Activated T-helper 1 cell treated with anti-CD3 and anti-CD28 coated beads, Interleukin-12 subunit alpha, Interleukin-12 subunit beta, Interleukin-2, Interleukin-4 antibody, amounts not matched to agents 30 ng/mL and 10 ng/mL and 1 ng/mL, durations not matched to agents 14 hours and 24 hours and 36 hours (primary cell): Measurements from ENCODE around the gene NSMCE4A. TPM values are rescaled to one million over a fixed set of nuclear protein-coding genes. Genes with fewer than 3 reads are reported as not detected.
"Not testable (repeated sequence)": the region's sequence is repeated elsewhere in the genome, so short reads cannot be mapped to it uniquely, and the experiment has no call there.

ENCODE experiments used
- DNase-seq: peaks from one replicate; pipeline ENCODE4 v3.0.0; 2021; ENCODE audit warnings: low spot score
- H3K27ac Mint-ChIP-seq: one replicate; pipeline ENCODE4 v1.8.0; 2021; ENCODE audit warnings: mild to moderate bottlenecking, mixed read lengths
- H3K27me3 Mint-ChIP-seq: one replicate; pipeline ENCODE4 v1.8.0; 2022; ENCODE audit warnings: mild to moderate bottlenecking, moderate library complexity, mixed read lengths; ENCODE audit not compliant: insufficient read depth
- H3K36me3 Mint-ChIP-seq: one replicate; pipeline ENCODE4 v1.8.0; 2021; ENCODE audit warnings: low read depth, mixed read lengths
- H3K4me1 Mint-ChIP-seq: one replicate; pipeline ENCODE4 v1.8.0; 2021; ENCODE audit warnings: low read depth, mixed read lengths
- H3K4me3 Mint-ChIP-seq: one replicate; pipeline ENCODE4 v1.8.0; 2021; ENCODE audit warnings: mild to moderate bottlenecking, moderate library complexity, mixed read lengths
- H3K9me3 Mint-ChIP-seq: one replicate; pipeline ENCODE4 v1.8.0; 2021; ENCODE audit warnings: mixed read lengths
- intact Hi-C: fragments of 100-400 bp; cut with micrococcal nuclease; formaldehyde crosslinking; loops from one replicate; pipeline ENCODE4 v1.15.1; 2024
- total RNA-seq: library from RNA; stranded (reverse); gene quantifications from 2 replicates; pipeline ENCODE4 v1.2.3, GENCODE V29; 2022

NSMCE4A gene
- total RNA-seq, 1 donor from 2014 or later, result 77.2 TPM

DNA sequence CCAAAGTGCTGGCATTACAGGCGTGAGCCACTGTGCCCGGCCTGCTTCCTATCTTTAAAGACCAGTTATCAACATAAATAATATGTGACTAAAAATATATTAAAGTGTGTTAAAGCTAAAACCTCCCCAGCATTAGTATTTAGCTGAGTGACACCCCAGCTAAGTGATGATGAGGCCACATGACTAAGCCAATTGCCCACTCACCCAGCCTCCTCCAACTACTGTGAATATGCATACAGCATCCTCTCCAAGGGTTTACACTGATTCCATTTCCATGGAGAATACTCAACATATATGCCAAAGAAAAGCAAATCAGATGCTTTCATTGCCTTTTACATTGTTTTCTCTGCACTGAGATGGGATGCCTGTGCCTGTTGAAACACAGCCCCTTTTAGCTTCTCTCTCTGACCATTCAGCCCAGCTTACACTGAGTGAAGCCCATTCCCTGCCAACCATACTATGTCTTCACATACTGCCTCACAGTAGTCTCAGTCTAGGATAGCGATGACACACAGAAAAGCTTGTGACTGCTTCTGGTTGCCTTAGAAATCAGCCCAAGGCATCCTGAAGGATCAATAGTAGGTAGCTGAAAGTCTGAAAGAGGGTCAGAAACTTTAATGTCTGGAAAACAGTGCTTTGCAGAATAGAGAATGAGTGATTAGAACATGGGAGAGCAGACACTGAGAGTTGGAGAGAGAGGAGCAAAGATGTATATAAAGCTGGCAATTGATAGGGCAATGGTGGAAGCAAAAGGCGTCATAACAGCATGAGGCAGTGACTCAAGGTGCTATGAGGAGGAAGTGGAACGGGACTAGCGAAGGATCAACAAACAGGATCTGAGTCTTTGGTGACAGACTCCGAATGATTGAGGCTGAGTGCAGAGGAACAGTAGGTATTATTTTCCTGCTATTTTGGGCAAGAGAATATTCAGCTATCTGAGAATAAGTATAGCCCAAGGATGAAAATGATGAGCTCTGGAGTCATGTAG lies 27.4 kb downstream of the NSMCE4A start:
- H3K27ac Mint-ChIP-seq, result no peak overlapping the region
- intact Hi-C loops, result no loop called here
- no peaks in the 10 kb centered on the region for H3K9me3 Mint-ChIP-seq
- H3K4me3 Mint-ChIP-seq, result no peak overlapping the region
- H3K36me3 Mint-ChIP-seq, result peaks cover 3% of the 10 kb centered on the region
- no peak for DNase-seq
- H3K27me3 Mint-ChIP-seq, result no peaks in the 10 kb centered on the region
- H3K4me1 Mint-ChIP-seq, result no peaks in the 10 kb centered on the region

DNA sequence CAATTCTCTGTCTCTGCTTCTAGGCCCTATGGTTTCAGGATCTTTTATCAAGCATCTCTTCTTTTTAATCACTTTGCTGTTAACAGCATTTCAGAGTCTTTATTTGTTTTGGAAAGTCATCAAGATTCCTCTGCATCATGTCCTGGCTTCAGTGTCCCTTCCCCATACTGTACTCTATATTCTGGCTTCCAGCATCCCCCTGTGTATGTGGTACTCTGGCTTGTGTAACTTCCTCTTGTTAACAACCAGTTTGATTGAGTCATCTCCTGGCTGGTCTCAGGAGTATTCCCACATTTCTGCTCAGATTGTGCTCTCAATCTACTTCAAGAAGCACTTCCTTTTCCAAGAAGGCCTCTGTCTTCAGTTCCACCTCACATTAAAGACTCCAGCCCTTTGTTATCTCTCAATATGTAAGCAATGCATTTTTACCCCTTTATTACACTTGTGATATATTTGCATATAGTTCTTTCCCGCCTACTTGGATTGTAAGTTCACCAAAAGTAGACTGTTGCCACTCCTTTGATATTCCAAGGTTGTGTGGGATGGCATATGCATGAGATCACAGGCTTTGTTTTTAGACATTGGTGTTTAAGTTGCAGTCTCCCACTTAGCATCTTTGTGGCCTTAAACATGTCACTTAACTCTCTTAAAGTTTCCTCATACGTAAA lies 32.1 kb downstream of the NSMCE4A start:
- Mint-ChIP-seq H3K4me1 (no peaks in the 10 kb centered on the region), H3K27ac (no peak overlapping the region), H3K4me3 (no peak overlapping the region), H3K27me3 (peaks cover 7% of the 10 kb centered on the region), H3K36me3 (no peaks in the 10 kb centered on the region), H3K9me3 (no peaks in the 10 kb centered on the region)
- intact Hi-C loops, result no loop called here
- DNase-seq, result no peak

DNA sequence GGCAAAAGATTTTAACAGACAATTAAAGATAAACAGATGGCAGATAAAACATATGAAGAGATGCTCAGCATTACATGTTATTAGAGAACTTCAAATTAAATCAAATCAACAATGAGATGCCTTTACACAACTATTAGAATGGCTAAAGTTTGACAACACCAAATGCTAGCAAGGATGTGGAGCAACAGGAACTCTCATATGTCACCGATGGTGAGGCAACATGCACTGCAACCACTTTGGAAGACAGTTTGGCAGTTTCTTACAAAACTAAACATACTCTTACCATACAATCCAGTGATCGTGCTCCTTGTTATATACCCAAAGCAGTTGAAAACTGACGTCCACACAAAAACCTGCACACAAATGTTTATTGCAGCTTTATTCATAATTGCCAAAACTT lies 33.5 kb downstream of the NSMCE4A start:
- Mint-ChIP-seq H3K4me3 (no peak overlapping the region), H3K9me3 (no peaks in the 10 kb centered on the region), H3K36me3 (no peaks in the 10 kb centered on the region), H3K4me1 (no peaks in the 10 kb centered on the region), H3K27ac (no peak overlapping the region), H3K27me3 (peaks cover 18% of the 10 kb centered on the region)
- no peak for DNase-seq
- intact Hi-C loops, result no loop called here

DNA sequence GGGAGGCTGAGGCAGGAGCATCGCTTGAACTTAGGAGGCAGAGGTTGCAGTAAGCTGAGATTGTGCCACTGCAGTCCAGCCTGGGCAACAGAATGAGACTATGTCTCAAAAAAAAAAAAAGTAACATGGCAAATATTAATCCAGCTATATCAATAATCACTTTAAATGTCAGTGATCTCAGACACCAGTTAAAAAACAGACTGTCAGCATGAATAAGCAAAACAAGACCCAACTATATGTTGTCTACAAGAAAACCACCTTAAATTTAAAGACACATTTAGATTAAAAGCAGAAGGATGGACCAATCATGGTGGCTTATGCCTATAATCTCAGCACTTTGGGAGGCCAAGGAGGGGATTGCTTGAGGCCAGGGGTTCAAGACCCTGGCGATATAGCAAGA lies 38.7 kb downstream of the NSMCE4A start:
- Mint-ChIP-seq H3K4me1 (no peaks in the 10 kb centered on the region), H3K4me3 (no peak overlapping the region), H3K36me3 (no peaks in the 10 kb centered on the region), H3K27ac (no peak overlapping the region), H3K27me3 (peaks cover 20% of the 10 kb centered on the region), H3K9me3 (no peaks in the 10 kb centered on the region)
- no peak for DNase-seq
- intact Hi-C loops, result no loop called here

DNA sequence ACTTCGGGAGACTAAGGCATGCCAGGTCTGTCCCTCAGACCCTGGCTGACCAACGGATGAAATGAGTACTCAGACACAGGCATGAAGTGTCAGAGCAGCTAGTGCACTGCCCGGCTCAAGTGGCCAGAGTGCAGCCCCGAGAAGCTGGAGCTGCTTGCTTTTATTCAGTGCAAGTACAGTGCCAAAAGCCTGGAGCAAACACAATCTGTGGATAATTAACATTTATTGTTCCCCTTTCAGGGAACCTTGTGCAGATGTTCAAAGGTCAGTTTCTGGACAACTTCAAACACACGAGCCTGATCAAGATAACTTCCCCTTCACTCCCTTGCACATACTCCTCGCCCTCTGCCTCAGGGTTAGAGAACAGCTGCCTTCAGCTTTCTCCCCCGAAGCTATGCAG lies 39.3 kb downstream of the NSMCE4A start:
- intact Hi-C loops, result no loop called here
- Mint-ChIP-seq H3K27ac (no peak overlapping the region), H3K9me3 (no peaks in the 10 kb centered on the region), H3K27me3 (peaks cover 20% of the 10 kb centered on the region), H3K4me3 (no peak overlapping the region), H3K4me1 (no peaks in the 10 kb centered on the region), H3K36me3 (no peaks in the 10 kb centered on the region)
- no peak for DNase-seq

DNA sequence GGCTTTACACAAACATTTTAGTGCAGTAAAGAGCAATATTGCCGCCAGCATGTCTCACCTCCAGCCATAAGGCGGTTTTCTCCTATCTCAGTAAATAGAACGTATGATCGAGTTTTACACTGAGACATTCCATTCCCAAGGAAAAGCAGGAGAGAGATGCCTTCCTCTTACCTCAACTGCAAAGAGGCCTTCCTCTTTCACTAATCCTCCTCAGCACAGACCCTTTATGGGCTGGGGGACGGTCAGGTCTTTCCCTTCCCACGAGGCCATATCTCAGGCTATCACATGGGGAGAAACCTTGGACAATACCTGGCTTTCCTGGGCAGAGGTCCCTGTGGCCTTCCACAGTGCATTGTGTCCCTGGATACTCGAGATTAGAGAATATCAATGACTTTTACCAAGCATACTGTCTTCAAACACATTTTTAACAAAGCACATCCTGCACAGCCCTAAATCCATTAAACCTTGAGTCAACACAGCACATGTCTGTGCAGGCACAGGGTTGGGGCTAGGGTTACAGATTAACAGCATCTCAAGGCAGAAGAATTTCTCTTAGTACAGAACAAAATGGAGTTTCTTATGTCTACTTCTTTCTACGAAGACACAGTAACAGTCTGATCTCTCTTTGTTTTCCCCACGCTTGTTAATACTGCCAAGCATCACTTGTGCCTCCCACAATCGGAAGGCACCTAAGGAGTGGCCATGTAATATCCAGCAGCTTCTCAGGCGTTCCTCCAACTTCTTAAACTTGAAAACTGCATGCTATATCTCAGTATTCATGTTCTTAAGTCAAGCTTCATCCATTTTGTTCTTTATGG lies 44.5 kb downstream of the NSMCE4A start:
- H3K27me3 Mint-ChIP-seq, H3K9me3 Mint-ChIP-seq, H3K27ac Mint-ChIP-seq, H3K36me3 Mint-ChIP-seq, intact Hi-C loops, DNase-seq: not testable (repeated sequence)
- Mint-ChIP-seq H3K4me3 (peak overlapping the region; percentile 52), H3K4me1 (peaks cover 19% of the 10 kb centered on the region)

DNA sequence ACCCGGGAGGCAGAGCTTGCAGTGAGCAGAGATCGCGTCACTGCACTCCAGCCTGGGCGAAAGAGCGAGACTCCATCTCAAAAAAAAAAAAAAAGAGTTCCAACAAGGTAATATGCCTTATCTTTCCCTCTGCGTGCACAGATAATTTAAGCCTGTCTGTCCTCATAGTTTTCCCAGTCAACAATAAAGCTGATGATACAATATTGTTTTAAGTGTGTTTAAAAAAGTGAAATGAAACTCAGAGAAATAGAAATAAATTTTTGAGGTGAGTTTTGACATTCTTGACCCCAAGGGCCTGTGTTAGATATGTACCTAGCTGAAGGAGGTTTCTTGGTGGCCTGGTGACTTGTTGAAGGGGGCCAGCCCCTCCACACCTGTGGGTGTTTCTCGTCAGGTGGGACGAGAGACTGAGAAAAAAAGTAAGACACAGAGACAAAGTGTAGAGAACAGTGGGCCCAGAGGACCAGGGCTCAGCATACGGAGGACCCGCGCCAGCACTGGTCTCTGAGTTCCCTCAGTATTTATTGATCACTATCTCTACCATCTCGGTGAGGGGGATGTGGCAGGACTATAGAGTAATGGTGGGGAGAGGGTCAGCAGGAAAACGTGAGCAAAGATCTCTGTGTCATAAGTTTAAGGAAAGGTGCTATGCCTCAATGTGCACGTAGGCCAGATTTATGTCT lies 45.3 kb downstream of the NSMCE4A start:
- peak overlapping the region; percentile 40 for H3K27ac Mint-ChIP-seq

DNA sequence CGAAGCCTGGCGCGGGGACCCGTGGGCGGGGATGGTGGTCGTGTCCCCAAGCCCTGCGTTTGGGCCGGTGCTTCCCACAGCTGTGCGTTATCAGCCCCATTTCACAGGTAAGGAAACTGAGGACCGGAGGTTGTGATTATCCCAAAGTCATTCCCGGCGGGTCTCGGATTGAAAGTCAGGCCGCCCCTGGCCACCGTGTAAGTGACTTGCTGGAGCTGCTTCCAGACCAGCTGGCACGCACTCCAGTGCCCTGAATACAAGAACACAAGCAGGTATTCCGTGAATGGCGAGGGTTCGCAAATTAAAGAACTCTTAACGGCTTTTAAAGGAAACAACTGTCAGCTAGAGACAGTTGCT lies 46.5 kb downstream of the NSMCE4A start:
- Mint-ChIP-seq H3K4me3 (peak overlapping the region; percentile 91), H3K27ac (peak overlapping the region; percentile 84), H3K36me3 (peaks cover 9% of the 10 kb centered on the region), H3K27me3 (no peaks in the 10 kb centered on the region), H3K9me3 (no peaks in the 10 kb centered on the region), H3K4me1 (peaks cover 19% of the 10 kb centered on the region)
- intact Hi-C loops, result loop anchor here (1.0 to 10.0 kb wide), 4 partner anchors 47 to 1226 kb away; partner anchors contain the start of genes BUB3, IKZF5, NSMCE4A and WDR11
- DNase-seq, result no peak

More for the DNA sequence above, 45.3 kb downstream of the NSMCE4A start:
- not testable (repeated sequence) for DNase-seq, H3K36me3 Mint-ChIP-seq, H3K27me3 Mint-ChIP-seq, H3K9me3 Mint-ChIP-seq
- Mint-ChIP-seq H3K4me3 (peak overlapping the region; percentile 52), H3K4me1 (peaks cover 19% of the 10 kb centered on the region)
- intact Hi-C loops, result loop anchor here (5.0 to 10.0 kb wide), 2 partner anchors 1077 to 1225 kb away; partner anchors contain the start of genes BUB3 and WDR11

DNA sequence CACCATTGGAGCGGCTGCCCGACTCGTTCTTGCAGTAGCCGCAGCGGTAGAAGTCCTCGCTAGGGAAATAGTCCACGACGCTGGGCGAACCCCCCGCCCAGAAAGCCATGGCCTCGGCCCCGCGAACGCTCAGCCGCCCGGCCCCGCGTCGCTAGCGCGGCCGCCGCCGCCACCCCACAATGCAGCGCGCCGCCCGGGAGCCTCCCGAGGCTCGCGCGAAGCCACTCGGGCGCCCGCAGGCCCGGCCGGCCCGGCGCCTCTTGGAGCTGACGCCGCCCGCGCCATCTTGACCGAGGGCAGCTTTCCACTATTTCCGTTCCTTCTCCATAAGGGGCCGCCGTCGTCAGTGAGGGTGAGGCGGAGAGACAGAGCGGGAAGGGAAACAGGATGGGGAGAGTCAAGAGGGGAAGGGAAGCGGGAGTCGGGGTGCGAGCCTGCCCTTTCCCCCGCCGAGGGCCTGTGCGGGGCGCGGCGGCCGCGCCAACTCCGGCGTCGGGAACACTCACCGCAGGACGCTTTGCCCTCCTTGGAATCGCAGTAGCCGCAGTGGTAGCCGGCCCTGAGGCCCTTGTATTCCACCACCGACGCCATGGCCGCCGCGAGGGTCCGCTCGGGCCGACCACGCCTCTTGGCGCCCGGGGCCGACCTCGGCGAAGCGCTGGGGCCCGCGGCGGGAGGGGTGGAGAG lies 47.0 kb downstream of the NSMCE4A start, which contains the start of gene ATE1:
TSS of gene ATE1 (minus strand) at position 191 of the 687 bp plus-strand sequence. CDS start at position 109, 82 bp downstream.
- Mint-ChIP-seq H3K4me1 (peaks cover 19% of the 10 kb centered on the region), H3K9me3 (no peaks in the 10 kb centered on the region), H3K36me3 (peaks cover 11% of the 10 kb centered on the region), H3K27me3 (no peaks in the 10 kb centered on the region), H3K27ac (peak within 1 kb of the TSS; percentile 96), H3K4me3 (peak within 1 kb of the TSS; percentile 91)
- peak; percentile 82 for DNase-seq
- intact Hi-C loops, result loop anchor here (1.0 to 10.0 kb wide), 4 partner anchors 47 to 1227 kb away; partner anchors contain the start of genes BUB3, IKZF5, NSMCE4A and WDR11

DNA sequence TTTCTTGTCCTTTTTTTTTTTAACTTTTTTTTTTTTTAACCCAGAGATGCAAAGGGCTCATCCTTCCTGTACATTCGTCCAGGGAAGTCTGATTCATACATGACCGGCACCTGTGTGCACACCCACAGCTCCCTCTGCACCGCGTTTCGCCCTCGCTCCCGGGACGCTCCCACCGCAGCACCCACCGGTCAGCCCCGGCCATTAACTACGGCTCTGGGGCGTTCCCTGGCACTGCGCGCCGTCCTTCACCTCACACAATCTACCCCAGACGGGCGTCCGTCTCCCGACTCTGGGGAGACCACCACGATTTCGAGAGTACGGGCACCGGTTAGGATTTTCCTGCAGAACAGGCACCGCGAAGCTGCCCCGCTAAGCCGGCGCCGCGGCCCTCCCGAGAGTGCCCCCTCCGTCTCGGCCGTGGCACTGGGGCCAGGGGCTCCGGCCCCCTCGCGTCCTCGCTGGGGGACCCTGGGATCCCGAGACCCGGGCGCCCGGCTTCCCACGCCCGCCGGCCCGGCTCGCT lies 47.6 kb downstream of the NSMCE4A start:
- DNase-seq, result peak; percentile 21
- no peaks in the 10 kb centered on the region for H3K9me3 Mint-ChIP-seq
- peaks cover 19% of the 10 kb centered on the region for H3K4me1 Mint-ChIP-seq
- peak overlapping the region; percentile 91 for H3K4me3 Mint-ChIP-seq
- H3K27me3 Mint-ChIP-seq, result no peaks in the 10 kb centered on the region
- H3K36me3 Mint-ChIP-seq, result peaks cover 16% of the 10 kb centered on the region
- peak overlapping the region; percentile 93 for H3K27ac Mint-ChIP-seq
- intact Hi-C loops, result loop anchor here (5.0 to 10.0 kb wide), 2 partner anchors 1075 to 1227 kb away; partner anchors contain the start of genes BUB3 and WDR11

DNA sequence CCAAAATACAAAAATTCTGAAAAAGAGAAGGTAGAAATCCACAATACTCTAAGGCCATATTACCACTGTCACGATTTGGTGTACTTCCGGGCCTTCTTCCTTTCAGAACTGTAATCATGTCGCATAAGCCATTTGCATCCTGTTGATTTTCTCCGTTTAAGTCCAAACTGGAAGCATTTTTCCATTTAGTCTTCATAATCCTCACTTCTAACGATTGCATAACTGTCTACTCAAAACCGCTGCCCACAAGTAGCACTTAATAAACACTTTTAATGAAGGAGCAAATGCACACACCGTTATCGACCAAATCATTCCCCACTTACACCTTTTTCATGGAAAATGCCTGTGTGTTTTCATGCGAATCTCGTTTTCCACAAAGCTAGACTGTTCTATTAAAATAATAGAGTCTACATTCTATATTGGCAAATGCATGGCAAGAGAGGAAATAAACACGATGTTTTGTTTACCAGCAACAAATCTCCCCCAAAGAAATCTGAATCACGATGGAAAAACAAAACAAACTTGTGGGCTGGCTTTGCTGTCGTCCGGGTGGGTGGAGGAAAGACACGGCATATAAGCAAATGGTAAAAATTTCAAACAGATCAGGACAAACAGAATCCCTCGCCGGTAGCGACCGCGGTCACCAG lies 48.2 kb downstream of the NSMCE4A start:
- peak; percentile 12 for DNase-seq
- peaks cover 16% of the 10 kb centered on the region for H3K36me3 Mint-ChIP-seq
- H3K27me3 Mint-ChIP-seq, result no peaks in the 10 kb centered on the region
- intact Hi-C loops, result loop anchor here (5.0 to 10.0 kb wide), 2 partner anchors 1074 to 1228 kb away; partner anchors contain the start of genes BUB3 and WDR11
- H3K4me1 Mint-ChIP-seq, result peaks cover 19% of the 10 kb centered on the region
- peak overlapping the region; percentile 91 for H3K4me3 Mint-ChIP-seq
- peak overlapping the region; percentile 93 for H3K27ac Mint-ChIP-seq
- no peaks in the 10 kb centered on the region for H3K9me3 Mint-ChIP-seq
